HepG2 (cell line): ENCODE results near the gene BACH2. TPM values are rescaled to one million over a fixed set of nuclear protein-coding genes. Genes with fewer than 3 reads are reported as not detected.

Experiments used
- ATAC-seq: fragments of 200-7000 bp; cut with Tn5 transposase; 3 replicates; pipeline ENCODE4 v1.9.1; 2020; ENCODE audit warnings: mild to moderate bottlenecking, moderate library complexity
- BruUV-seq: library from RNA; stranded (reverse); fragments of 400-500 nt; replicated peaks from 2 replicates; lab custom pipeline; 2021; lab: Mats Ljungman, UMichigan
- CTCF ChIA-PET: fragments of 300-600 bp; formaldehyde crosslinking; extraction: SDS; loops from one replicate; lab custom pipeline; 2021; ENCODE audit warnings: low total read pairs, inconsistent platforms, low intra/inter-chr PET ratio; lab: Yijun Ruan, JAX
- POLR2A ChIA-PET: fragments of 350-600 bp; sonication (Branson Sonifier 250); formaldehyde crosslinking; loops from one replicate; lab custom pipeline; 2020; ENCODE audit warnings: antibody characterized with exemption, inconsistent platforms; lab: Yijun Ruan, JAX
- DNase-seq: peaks from one replicate; pipeline ENCODE4 v3.0.0-alpha.2; 2015; ENCODE audit warnings: low spot score
- FAIRE-seq: peaks from 3 replicates; lab custom pipeline; 2011; peaks lifted over from hg19 to GRCh38; lab: Jason Lieb, UNC
- H2AFZ ChIP-seq: one replicate; pipeline ENCODE4 v1.6.1; 2011; ENCODE audit warnings: low read length, inconsistent platforms
- H3K27ac ChIP-seq: fragments of 300-600 bp; 3 replicates; pipeline ENCODE4 v1.8.0; 2011; ENCODE audit warnings: mixed run types, mild to moderate bottlenecking, mixed read lengths, low read length, inconsistent platforms; ENCODE audit not compliant: insufficient read depth; ENCODE audit errors: extremely low read length
- H3K27me3 ChIP-seq, 2 experiments: fragments of 200-600 bp in 1 of 2; 2 replicates in 1 of 2; 3 replicates in 1 of 2; pipeline versions ENCODE4 v1.6.0 to v1.8.0; 2011; ENCODE audit warnings: low read length in 2 of 2, mild to moderate bottlenecking in 2 of 2, moderate library complexity in 2 of 2, inconsistent platforms in 1 of 2; ENCODE audit not compliant: insufficient read depth in 2 of 2, control insufficient read depth in 1 of 2
- H3K36me3 ChIP-seq, 2 experiments: fragments of 200-600 bp in 1 of 2; replicated peaks in 1 of 2; 2 replicates in 1 of 2; 3 replicates in 1 of 2; pipeline versions ENCODE4 v1.5.1 to v1.8.0; 2011; ENCODE audit warnings: low read length in 2 of 2, inconsistent platforms in 1 of 2; ENCODE audit not compliant: insufficient read depth in 2 of 2, control insufficient read depth in 1 of 2
- H3K4me1 ChIP-seq: 2 replicates; pipeline ENCODE4 v1.5.1; 2012; ENCODE audit warnings: low read length, inconsistent platforms; ENCODE audit not compliant: insufficient read depth
- H3K4me2 ChIP-seq: 2 replicates; pipeline ENCODE4 v1.6.0; 2011; ENCODE audit warnings: low read depth, low read length, inconsistent platforms
- H3K4me3 ChIP-seq, 3 experiments: fragments of 200-600 bp in 1 of 3; sonication (generic), shearing (Covaris generic) in 1 of 3; replicated peaks in 1 of 3; 2 replicates each; pipeline ENCODE4 v1.5.1; 2011 to 2016; ENCODE audit warnings: low read length in 3 of 3, inconsistent platforms in 2 of 3, low read depth in 2 of 3, mild to moderate bottlenecking in 2 of 3, control low read depth in 1 of 3, mixed read lengths in 1 of 3; ENCODE audit not compliant: insufficient read depth in 1 of 3
- H3K79me2 ChIP-seq: one replicate; pipeline ENCODE4 v1.6.1; 2011; ENCODE audit warnings: low read length, inconsistent platforms; ENCODE audit not compliant: insufficient read depth
- H3K9ac ChIP-seq: 2 replicates; pipeline ENCODE4 v1.6.0; 2011; ENCODE audit warnings: mild to moderate bottlenecking, low read depth, low read length, inconsistent platforms; ENCODE audit not compliant: insufficient read depth
- H3K9me3 ChIP-seq: 2 replicates; pipeline ENCODE4 v1.5.1; 2012; ENCODE audit warnings: mild to moderate bottlenecking, low read length
- H4K20me1 ChIP-seq: 2 replicates; pipeline ENCODE4 v1.6.0; 2011; ENCODE audit warnings: inconsistent platforms, mild to moderate bottlenecking, low read length, moderate library complexity; ENCODE audit not compliant: insufficient read depth
- CSRNP1 ChIP-seq: sonication (generic); formaldehyde crosslinking; IDR thresholded peaks from 2 replicates; pipeline ENCODE4 v1.8.1; 2023; ENCODE audit warnings: mild to moderate bottlenecking, missing genetic modification reagents
- E2F5 ChIP-seq: sonication (generic); formaldehyde crosslinking; conservative IDR thresholded peaks from 2 replicates; pipeline ENCODE4 v1.4.0; 2020; ENCODE audit warnings: missing genetic modification reagents
- EED ChIP-seq: sonication (generic); formaldehyde crosslinking; IDR thresholded peaks from 2 replicates; pipeline ENCODE4 v1.5.0; 2020; ENCODE audit warnings: mild to moderate bottlenecking, missing genetic modification reagents
- HMGA1 ChIP-seq: sonication (generic); formaldehyde crosslinking; conservative IDR thresholded peaks from 2 replicates; pipeline ENCODE4 v1.4.0; 2020; ENCODE audit warnings: missing genetic modification reagents
- HOXA5 ChIP-seq: sonication (generic); formaldehyde crosslinking; IDR thresholded peaks from 2 replicates; pipeline ENCODE4 v1.4.0; 2020; ENCODE audit warnings: missing genetic modification reagents
- PCBP2 ChIP-seq: fragments of 200-400 bp; formaldehyde crosslinking; optimal IDR thresholded peaks from 2 replicates; pipeline ENCODE3; 2018; ENCODE audit warnings: low read length, low read depth; ENCODE audit not compliant: poor library complexity, severe bottlenecking
- SMARCC2 ChIP-seq: fragments of 450-650 bp; IDR thresholded peaks from 2 replicates; pipeline ENCODE4 v1.6.1; 2017; ENCODE audit warnings: antibody characterized with exemption, mild to moderate bottlenecking
- TRAFD1 ChIP-seq: sonication (generic); formaldehyde crosslinking; IDR thresholded peaks from 2 replicates; pipeline ENCODE4 v1.5.1; 2020; ENCODE audit warnings: missing genetic modification reagents, mild to moderate bottlenecking, borderline replicate concordance
- ZFP91 ChIP-seq: sonication (generic); formaldehyde crosslinking; IDR thresholded peaks from 2 replicates; pipeline ENCODE4 v1.9.0; 2022; ENCODE audit warnings: missing genetic modification reagents, mild to moderate bottlenecking, borderline replicate concordance
- ZNF678 ChIP-seq: sonication (generic); formaldehyde crosslinking; IDR thresholded peaks from 2 replicates; pipeline ENCODE4 v1.4.0; 2020; ENCODE audit warnings: mild to moderate bottlenecking, missing genetic modification reagents
- WGBS: methylation state at CpG from one replicate; pipeline ENCODE4 v1.1.6; 2017; ENCODE audit warnings: low lambda C conversion rate; 5-methylcytosine and 5-hydroxymethylcytosine counted together
- in situ Hi-C: cut with HindIII; loops from 2 replicates; pipeline ENCODE4 v1.10.0; 2017; ENCODE audit warnings: low pct_unique_long_range_greater_than_20kb; ENCODE audit not compliant: extremely low pct_ligation_motif_present
- intact Hi-C: fragments of 100-400 bp; cut with micrococcal nuclease; formaldehyde crosslinking; loops from one replicate; pipeline ENCODE4 v1.10.0; 2022; ENCODE audit not compliant: unreplicated experiment
- polyA plus RNA-seq, 8 experiments: library from polyadenylated mRNA; depleted of rRNA in 3 of 8; stranded (reverse) in 7 of 8; unstranded in 1 of 8; fragments of >200 nt; fragmentation: Illumina TruSeq in 4 of 8; extraction: Trizol in 4 of 8; gene quantifications; 2 replicates each; pipeline versions ENCODE4 v1.2.1 to v1.2.3, GENCODE V29; 2011 to 2016; ENCODE audit warnings: low read depth in 4 of 8, missing spikeins in 1 of 8, mixed read lengths in 1 of 8; ENCODE audit not compliant: insufficient read depth in 1 of 8
- total RNA-seq, 5 experiments: library from RNA; depleted of rRNA; stranded (reverse); fragments of >200 nt; fragmentation: Illumina TruSeq; extraction: Trizol; gene quantifications; 2 replicates each; pipeline ENCODE4 v1.2.3, GENCODE V29; 2016; ENCODE audit warnings: low read depth in 1 of 5
- TF ChIP-seq, protein P1 (sequence below): sonication (generic); formaldehyde crosslinking; IDR thresholded peaks from 2 replicates; pipeline ENCODE4 v1.9.0; 2022; ENCODE audit warnings: low read depth, missing genetic modification reagents
- TF ChIP-seq, protein P2 (sequence below): conservative IDR thresholded peaks from 2 replicates; pipeline ENCODE4 v1.6.1; 2018; ENCODE audit warnings: missing genetic modification reagents

The BACH2 gene
- total and polyA plus RNA-seq, 2 of the 13 experiments (the other 11 are each of a cell fraction or from before 2014, with no cell fraction given), result 0.01 TPM; not detected in 1

- no peak overlapping the region for H2AFZ ChIP-seq
- WGBS, result 6% methylated on average over 5 of the region's 5 CpGs
- no peak overlapping the region for H3K4me3 ChIP-seq
- H3K9ac ChIP-seq, result no peak overlapping the region
- intact Hi-C loops (no loop called here), in situ Hi-C loops (no loop called here)
- FAIRE-seq, result no peak
- H3K79me2 ChIP-seq, result no peaks in the 10 kb centered on the region
- POLR2A ChIA-PET, result no interaction called here
- H3K36me3 ChIP-seq, result no peaks in the 10 kb centered on the region
- ATAC-seq, result no peak
- H3K4me2 ChIP-seq, result no peak overlapping the region
- CTCF ChIA-PET, result no interaction called here
- no peaks in the 10 kb centered on the region for H4K20me1 ChIP-seq
- no TSS peak for BruUV-seq
- H3K27me3 ChIP-seq, result peaks cover 2 to 7% of the 10 kb centered on the region in 2 experiments; a peak in 4 of 5 replicates
- H3K9me3 ChIP-seq, result no peaks in the 10 kb centered on the region
- H3K27ac ChIP-seq, result no peak overlapping the region
- no peaks in the 10 kb centered on the region for H3K4me1 ChIP-seq
- DNase-seq, result no peak
- TF ChIP-seq, protein P1, sequence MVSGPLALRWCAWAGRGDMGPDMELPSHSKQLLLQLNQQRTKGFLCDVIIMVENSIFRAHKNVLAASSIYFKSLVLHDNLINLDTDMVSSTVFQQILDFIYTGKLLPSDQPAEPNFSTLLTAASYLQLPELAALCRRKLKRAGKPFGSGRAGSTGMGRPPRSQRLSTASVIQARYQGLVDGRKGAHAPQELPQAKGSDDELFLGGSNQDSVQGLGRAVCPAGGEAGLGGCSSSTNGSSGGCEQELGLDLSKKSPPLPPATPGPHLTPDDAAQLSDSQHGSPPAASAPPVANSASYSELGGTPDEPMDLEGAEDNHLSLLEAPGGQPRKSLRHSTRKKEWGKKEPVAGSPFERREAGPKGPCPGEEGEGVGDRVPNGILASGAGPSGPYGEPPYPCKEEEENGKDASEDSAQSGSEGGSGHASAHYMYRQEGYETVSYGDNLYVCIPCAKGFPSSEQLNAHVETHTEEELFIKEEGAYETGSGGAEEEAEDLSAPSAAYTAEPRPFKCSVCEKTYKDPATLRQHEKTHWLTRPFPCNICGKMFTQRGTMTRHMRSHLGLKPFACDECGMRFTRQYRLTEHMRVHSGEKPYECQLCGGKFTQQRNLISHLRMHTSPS (CRISPR knock-in tag), result no peak
- TF ChIP-seq PCBP2 (no peak), TRAFD1 (CRISPR knock-in tag) (no peak), E2F5 (CRISPR knock-in tag) (no peak), EED (CRISPR knock-in tag) (no peak), ZFP91 (CRISPR knock-in tag) (no peak), ZNF678 (no peak), HOXA5 (no peak), HMGA1 (no peak), CSRNP1 (no peak), SMARCC2 (no peak)
- TF ChIP-seq, protein P2, sequence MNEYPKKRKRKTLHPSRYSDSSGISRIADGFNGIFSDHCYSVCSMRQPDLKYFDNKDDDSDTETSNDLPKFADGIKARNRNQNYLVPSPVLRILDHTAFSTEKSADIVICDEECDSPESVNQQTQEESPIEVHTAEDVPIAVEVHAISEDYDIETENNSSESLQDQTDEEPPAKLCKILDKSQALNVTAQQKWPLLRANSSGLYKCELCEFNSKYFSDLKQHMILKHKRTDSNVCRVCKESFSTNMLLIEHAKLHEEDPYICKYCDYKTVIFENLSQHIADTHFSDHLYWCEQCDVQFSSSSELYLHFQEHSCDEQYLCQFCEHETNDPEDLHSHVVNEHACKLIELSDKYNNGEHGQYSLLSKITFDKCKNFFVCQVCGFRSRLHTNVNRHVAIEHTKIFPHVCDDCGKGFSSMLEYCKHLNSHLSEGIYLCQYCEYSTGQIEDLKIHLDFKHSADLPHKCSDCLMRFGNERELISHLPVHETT (CRISPR knock-in tag), result no peak
Observed at GRCh38 chr6:90003069-90003795, 293.4 kb downstream of the BACH2 start.
